Liver (tissue), 9 donors: Measurements from ENCODE around the gene SYDE2. TPM values are rescaled to one million over a fixed set of nuclear protein-coding genes. Genes with fewer than 3 reads are reported as not detected.

Experiments
- DNase-seq: peaks from one replicate; pipeline ENCODE4 v3.0.0-alpha.2; 2017; ENCODE audit warnings: low spot score
- H3K27ac ChIP-seq, 2 donors: one replicate each; pipeline ENCODE4 v1.7.0; 2013; ENCODE audit warnings: inconsistent platforms in 2 of 2, low read length in 2 of 2, control low read depth in 1 of 2, low read depth in 1 of 2, mild to moderate bottlenecking in 1 of 2
- H3K27me3 ChIP-seq, 4 donors: one replicate each; pipeline versions ENCODE4 v1.6.1 to v1.7.0; 2013; ENCODE audit warnings: low read length in 3 of 4, inconsistent platforms in 1 of 4, mild to moderate bottlenecking in 1 of 4, moderate library complexity in 1 of 4; ENCODE audit not compliant: control insufficient read depth in 4 of 4, insufficient read depth in 4 of 4
- H3K36me3 ChIP-seq, 4 donors: one replicate each; pipeline versions ENCODE4 v1.6.1 to v1.7.0; 2013; ENCODE audit warnings: low read length in 3 of 4, mild to moderate bottlenecking in 3 of 4, low read depth in 1 of 4, moderate library complexity in 1 of 4; ENCODE audit not compliant: control insufficient read depth in 4 of 4, insufficient read depth in 3 of 4
- H3K4me1 ChIP-seq, 4 donors: one replicate each; pipeline versions ENCODE4 v1.6.1 to v1.7.0; 2013; ENCODE audit warnings: low read length in 3 of 4, mild to moderate bottlenecking in 3 of 4, moderate library complexity in 1 of 4; ENCODE audit not compliant: control insufficient read depth in 4 of 4, insufficient read depth in 4 of 4
- H3K4me3 ChIP-seq, 3 donors: one replicate each; pipeline versions ENCODE4 v1.6.1 to v1.7.0; 2013; ENCODE audit warnings: low read length in 3 of 3, control low read depth in 1 of 3, low read depth in 1 of 3, mild to moderate bottlenecking in 1 of 3
- H3K9ac ChIP-seq, 2 donors: one replicate each; pipeline ENCODE4 v1.7.0; 2013; ENCODE audit warnings: low read length in 2 of 2, mild to moderate bottlenecking in 2 of 2, moderate library complexity in 2 of 2, control low read depth in 1 of 2, low read depth in 1 of 2
- H3K9me3 ChIP-seq, 4 donors: one replicate each; pipeline versions ENCODE4 v1.6.1 to v1.7.0; 2013; ENCODE audit warnings: low read length in 3 of 4; ENCODE audit not compliant: control insufficient read depth in 4 of 4
- ATF3 ChIP-seq: IDR thresholded peaks from 2 replicates; pipeline ENCODE4 v1.6.1; 2016; ENCODE audit warnings: antibody characterized with exemption
- EGR1 ChIP-seq, 2 donors: IDR thresholded peaks; 2 replicates each; pipeline ENCODE4 v1.6.1; 2016 to 2018; ENCODE audit warnings: antibody characterized with exemption in 2 of 2, low read depth in 2 of 2
- FOXA1 ChIP-seq: IDR thresholded peaks from 2 replicates; pipeline ENCODE4 v1.6.1; 2016; ENCODE audit warnings: antibody characterized with exemption
- FOXA2 ChIP-seq: IDR thresholded peaks from 2 replicates; pipeline ENCODE4 v1.6.1; 2016; ENCODE audit warnings: antibody characterized with exemption
- GABPA ChIP-seq, 2 donors: IDR thresholded peaks in 1 of 2; conservative IDR thresholded peaks in 1 of 2; 2 replicates each; pipeline ENCODE4 v1.6.1; 2016; ENCODE audit warnings: antibody characterized with exemption in 2 of 2, mild to moderate bottlenecking in 1 of 2, moderate library complexity in 1 of 2
- HNF4A ChIP-seq, 2 donors: conservative IDR thresholded peaks; 2 replicates each; pipeline ENCODE4 v1.6.1; 2016; ENCODE audit warnings: antibody characterized with exemption in 2 of 2, mild to moderate bottlenecking in 2 of 2
- HNF4G ChIP-seq: IDR thresholded peaks from 2 replicates; pipeline ENCODE4 v1.6.1; 2016; ENCODE audit warnings: antibody characterized with exemption
- JUND ChIP-seq, 2 donors: IDR thresholded peaks; 2 replicates each; pipeline ENCODE4 v1.6.1; 2016; ENCODE audit warnings: antibody characterized with exemption in 2 of 2
- NR2F2 ChIP-seq: IDR thresholded peaks from 2 replicates; pipeline ENCODE4 v1.6.1; 2016; ENCODE audit warnings: antibody characterized with exemption
- RAD21 ChIP-seq, 2 donors: IDR thresholded peaks; 2 replicates each; pipeline ENCODE4 v1.6.1; 2016; ENCODE audit warnings: antibody characterized with exemption in 2 of 2, mild to moderate bottlenecking in 2 of 2
- REST ChIP-seq: IDR thresholded peaks from 2 replicates; pipeline ENCODE4 v1.6.1; 2016; ENCODE audit warnings: antibody characterized with exemption, mild to moderate bottlenecking
- SP1 ChIP-seq: IDR thresholded peaks from 2 replicates; pipeline ENCODE4 v1.6.1; 2018; ENCODE audit warnings: antibody characterized with exemption, mild to moderate bottlenecking
- TAF1 ChIP-seq: conservative IDR thresholded peaks from 2 replicates; pipeline ENCODE4 v1.6.1; 2016; ENCODE audit warnings: antibody characterized with exemption, mild to moderate bottlenecking
- YY1 ChIP-seq: IDR thresholded peaks from 2 replicates; pipeline ENCODE4 v1.6.1; 2016; ENCODE audit warnings: antibody characterized with exemption, mild to moderate bottlenecking
- ZBTB33 ChIP-seq: IDR thresholded peaks from 2 replicates; pipeline ENCODE4 v1.6.1; 2016; ENCODE audit warnings: antibody characterized with exemption
- WGBS: extraction: QIAGEN DNeasy Blood & Tissue Kit; methylation state at CpG from one replicate; pipeline ENCODE4 v1.1.7; 2013; 5-methylcytosine and 5-hydroxymethylcytosine counted together
- polyA plus RNA-seq, 2 donors: library from polyadenylated mRNA; stranded (reverse) in 1 of 2; unstranded in 1 of 2; fragments of 200-250 nt in 1 of 2; fragments of >200 nt in 1 of 2; fragmentation: Nextera tagmentation in 1 of 2; extraction: Ambion mirVana in 1 of 2; gene quantifications; one replicate each; pipeline versions ENCODE4 v1.2.1 to v1.2.3, GENCODE V29; 2013 to 2015
- total RNA-seq, 2 donors: library from RNA; depleted of rRNA; stranded (reverse); fragments of >200 nt; gene quantifications; one replicate each; pipeline ENCODE4 v1.2.3, GENCODE V29; 2014
- TF ChIP-seq, protein P1 (sequence below): fragments of 150-350 bp; IDR thresholded peaks from 2 replicates; pipeline ENCODE4 v1.5.1; 2017; ENCODE audit warnings: improper control_type of control experiment, low read depth, low read length; ENCODE audit not compliant: missing input control
- TF ChIP-seq, protein P2 (sequence below): IDR thresholded peaks from 2 replicates; pipeline ENCODE4 v1.6.1; 2016; ENCODE audit warnings: antibody characterized with exemption
- donor health status: healthy.
- donor health status: healthy.
- donor health status: healthy.
- donor health status: healthy.
- donor health status: healthy.

The SYDE2 gene
- total and polyA plus RNA-seq, 4 donors, result 1.3 to 11.5 (median 3.7) TPM

DNA sequence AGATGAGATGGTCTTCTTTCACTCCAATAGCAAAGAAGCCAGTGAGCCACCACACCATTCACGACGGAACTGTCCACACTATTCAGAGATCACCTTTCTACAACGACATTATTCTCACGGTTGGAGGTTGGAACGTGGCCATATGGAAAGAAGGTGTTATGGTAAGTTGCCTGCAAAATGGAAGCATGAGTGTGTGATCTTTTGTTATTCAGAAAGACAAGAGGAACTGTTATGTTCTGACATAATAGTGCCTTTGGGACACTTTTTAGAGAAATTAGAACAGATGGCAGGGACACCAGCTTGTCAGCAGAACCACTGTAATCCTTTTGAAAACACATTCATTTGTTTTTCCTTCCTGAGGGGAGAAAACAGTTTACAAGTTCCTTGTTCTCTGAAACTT is 76.7 kb downstream of the SYDE2 start:
- Histone ChIP-seq H3K36me3 (no peaks in the 10 kb centered on the region), H3K27ac (no peak overlapping the region), H3K9ac (no peak overlapping the region), H3K9me3 (no peaks in the 10 kb centered on the region), H3K4me1 (peaks cover 0 to 15% (median 9%) of the 10 kb centered on the region in 4 donors), H3K4me3 (no peak overlapping the region), H3K27me3 (no peaks in the 10 kb centered on the region)
- no peak for TF ChIP-seq SP1
- no peak for TF ChIP-seq FOXA2
- no peak for TF ChIP-seq ATF3
- TF ChIP-seq, protein P1, sequence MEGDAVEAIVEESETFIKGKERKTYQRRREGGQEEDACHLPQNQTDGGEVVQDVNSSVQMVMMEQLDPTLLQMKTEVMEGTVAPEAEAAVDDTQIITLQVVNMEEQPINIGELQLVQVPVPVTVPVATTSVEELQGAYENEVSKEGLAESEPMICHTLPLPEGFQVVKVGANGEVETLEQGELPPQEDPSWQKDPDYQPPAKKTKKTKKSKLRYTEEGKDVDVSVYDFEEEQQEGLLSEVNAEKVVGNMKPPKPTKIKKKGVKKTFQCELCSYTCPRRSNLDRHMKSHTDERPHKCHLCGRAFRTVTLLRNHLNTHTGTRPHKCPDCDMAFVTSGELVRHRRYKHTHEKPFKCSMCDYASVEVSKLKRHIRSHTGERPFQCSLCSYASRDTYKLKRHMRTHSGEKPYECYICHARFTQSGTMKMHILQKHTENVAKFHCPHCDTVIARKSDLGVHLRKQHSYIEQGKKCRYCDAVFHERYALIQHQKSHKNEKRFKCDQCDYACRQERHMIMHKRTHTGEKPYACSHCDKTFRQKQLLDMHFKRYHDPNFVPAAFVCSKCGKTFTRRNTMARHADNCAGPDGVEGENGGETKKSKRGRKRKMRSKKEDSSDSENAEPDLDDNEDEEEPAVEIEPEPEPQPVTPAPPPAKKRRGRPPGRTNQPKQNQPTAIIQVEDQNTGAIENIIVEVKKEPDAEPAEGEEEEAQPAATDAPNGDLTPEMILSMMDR, result no peak
- TF ChIP-seq JUND (IDR thresholded peaks at IDR 0.05), result no peak
- no peak for TF ChIP-seq NR2F2
- TF ChIP-seq TAF1, result no peak
- TF ChIP-seq RAD21 (IDR thresholded peaks at IDR 0.05), result no peak
- no peak for TF ChIP-seq FOXA1
- no peak for TF ChIP-seq REST
- no peak for TF ChIP-seq YY1
- no peak for TF ChIP-seq ZBTB33
- TF ChIP-seq, protein P2, sequence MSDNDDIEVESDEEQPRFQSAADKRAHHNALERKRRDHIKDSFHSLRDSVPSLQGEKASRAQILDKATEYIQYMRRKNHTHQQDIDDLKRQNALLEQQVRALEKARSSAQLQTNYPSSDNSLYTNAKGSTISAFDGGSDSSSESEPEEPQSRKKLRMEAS, result no peak
- WGBS, result 94% methylated on average over 5 of the region's 5 CpGs
- DNase-seq, result no peak

DNA sequence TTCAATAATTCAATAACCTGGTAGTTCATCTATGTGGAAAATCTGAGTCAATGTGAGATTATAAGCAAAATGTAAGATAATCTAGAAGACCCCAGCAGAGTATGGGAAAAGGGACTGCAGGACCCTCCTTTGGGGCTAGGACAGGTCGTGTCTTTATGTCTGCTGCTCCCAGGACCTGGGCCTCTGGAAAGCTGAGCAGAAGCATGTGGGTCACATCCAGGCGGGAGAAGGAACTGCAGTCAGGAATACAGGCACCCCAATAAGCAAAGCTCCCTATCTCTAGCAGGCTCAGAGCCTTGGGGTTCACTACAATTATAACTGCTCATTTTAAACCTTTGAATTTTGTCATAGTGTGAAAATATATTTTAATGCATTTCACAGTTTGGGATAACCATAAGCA is 78.6 kb downstream of the SYDE2 start:
- DNase-seq, result no peak
- Histone ChIP-seq H3K4me1 (peaks cover 0 to 15% (median 9%) of the 10 kb centered on the region in 4 donors), H3K36me3 (no peaks in the 10 kb centered on the region), H3K9me3 (no peaks in the 10 kb centered on the region), H3K27me3 (no peaks in the 10 kb centered on the region), H3K4me3 (no peak overlapping the region), H3K27ac (no peak overlapping the region), H3K9ac (no peak overlapping the region)
- WGBS, result 93% methylated on average over 2 of the region's 2 CpGs
- no peak for TF ChIP-seq TAF1
- no peak for TF ChIP-seq JUND (IDR thresholded peaks at IDR 0.05)
- no peak for TF ChIP-seq GABPA (IDR thresholded peaks at IDR 0.05 in 1 of 2, conservative IDR thresholded peaks at IDR 0.05 in 1 of 2)
- TF ChIP-seq EGR1 (IDR thresholded peaks at IDR 0.05; ENCODE audit: low read depth in 2 of 2), result no peak
- TF ChIP-seq, protein P1, result no peak
- no peak for TF ChIP-seq HNF4A (conservative IDR thresholded peaks at IDR 0.05)
- TF ChIP-seq FOXA1, result no peak
- TF ChIP-seq FOXA2, result no peak
- no peak for TF ChIP-seq HNF4G
- TF ChIP-seq ZBTB33, result no peak
- TF ChIP-seq RAD21 (IDR thresholded peaks at IDR 0.05), result no peak
